ENCODE measurements around the gene JSRP1.

The JSRP1 gene

GRCh38 chr19:2273356-2274184, 17.4 kb upstream of the JSRP1 start:
- Histone ChIP-seq H3K27ac (peak overlapping the region; percentile 99), H3K4me3 (ENCODE audit: low read depth in 1 of 2, low read length in 1 of 2) (peak overlapping the region; percentile 94 to 99), H3K36me3 (peaks cover 74% of the 10 kb centered on the region), H3K9me3 (no peaks in the 10 kb centered on the region), H3K27me3 (no peaks in the 10 kb centered on the region), H3K4me1 (ENCODE audit: control insufficient read depth in 1 of 2, insufficient read depth in 1 of 2, low read depth in 1 of 2, low read length in 1 of 2) (peaks cover 64 to 71% of the 10 kb centered on the region in 2 experiments)
- peak; percentile 98 for TF ChIP-seq CTCF (IDR thresholded peaks at IDR 0.05)

DNA sequence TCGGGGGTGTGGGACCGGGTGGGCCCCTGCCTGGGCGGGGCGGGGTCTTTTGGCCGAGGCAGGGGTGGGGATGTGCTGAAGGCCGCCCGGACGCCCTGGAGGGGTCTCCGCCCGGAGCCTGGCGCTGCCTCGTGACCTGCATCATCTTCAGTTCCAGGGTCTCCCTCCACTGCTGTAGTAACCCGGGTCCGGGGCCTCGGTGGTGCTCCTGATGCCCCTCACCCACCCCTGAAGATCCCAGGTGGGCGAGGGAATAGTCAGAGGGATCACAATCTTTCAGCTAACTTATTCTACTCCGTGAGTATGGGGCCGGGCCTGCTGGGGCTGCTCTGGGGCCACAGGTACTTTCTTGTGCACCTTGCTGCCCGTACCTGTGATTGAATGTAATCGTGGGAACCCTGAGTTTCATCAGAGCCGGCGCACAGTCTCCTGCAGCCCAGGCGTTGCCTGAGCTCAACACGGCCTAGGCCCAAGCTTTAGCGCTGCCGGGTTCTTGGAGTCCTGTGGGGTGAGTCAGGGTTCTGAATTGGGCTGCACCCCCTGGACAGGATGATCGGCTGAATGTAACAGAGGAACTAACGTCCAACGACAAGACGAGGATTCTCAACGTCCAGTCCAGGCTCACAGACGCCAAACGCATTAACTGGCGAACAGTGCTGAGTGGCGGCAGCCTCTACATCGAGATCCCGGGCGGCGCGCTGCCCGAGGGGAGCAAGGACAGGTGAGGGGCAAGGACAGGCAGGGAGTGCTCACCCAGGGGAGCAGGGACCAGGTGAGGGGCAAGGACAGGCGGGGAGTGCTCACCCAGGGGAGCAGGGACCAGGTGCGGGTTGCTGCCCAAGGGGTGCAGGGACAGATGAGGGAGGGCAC, 15.3 kb upstream of the JSRP1 start:
- no peak for TF ChIP-seq CTCF (IDR thresholded peaks at IDR 0.05)
- H3K36me3 ChIP-seq, result peaks cover 53% of the 10 kb centered on the region
- peak overlapping the region; percentile 94 to 99 for H3K4me3 ChIP-seq (ENCODE audit: low read depth in 1 of 2, low read length in 1 of 2)
- no peaks in the 10 kb centered on the region for H3K9me3 ChIP-seq
- H3K27me3 ChIP-seq, result no peaks in the 10 kb centered on the region
- peak overlapping the region; percentile 99 for H3K27ac ChIP-seq
- peaks cover 74 to 76% of the 10 kb centered on the region in 2 experiments for H3K4me1 ChIP-seq (ENCODE audit: control insufficient read depth in 1 of 2, insufficient read depth in 1 of 2, low read depth in 1 of 2, low read length in 1 of 2)

- H3K4me3 ChIP-seq (ENCODE audit: low read depth in 1 of 2, low read length in 1 of 2), result peak overlapping the region; percentile 94 to 99
- H3K9me3 ChIP-seq, result no peaks in the 10 kb centered on the region
- H3K36me3 ChIP-seq, result peaks cover 45% of the 10 kb centered on the region
- H3K27me3 ChIP-seq, result no peaks in the 10 kb centered on the region
- TF ChIP-seq CTCF (IDR thresholded peaks at IDR 0.05), result peak; percentile 24
- peak overlapping the region; percentile 99 for H3K27ac ChIP-seq
- peaks cover 78% of the 10 kb centered on the region in 2 experiments for H3K4me1 ChIP-seq (ENCODE audit: control insufficient read depth in 1 of 2, insufficient read depth in 1 of 2, low read depth in 1 of 2, low read length in 1 of 2)
Measured at GRCh38 chr19:2270423-2271233, 14.4 kb upstream of the JSRP1 start.

- peaks cover 40% of the 10 kb centered on the region for H3K36me3 ChIP-seq
- peak overlapping the region; percentile 94 to 99 for H3K4me3 ChIP-seq (ENCODE audit: low read depth in 1 of 2, low read length in 1 of 2)
- peaks cover 78 to 79% of the 10 kb centered on the region in 2 experiments for H3K4me1 ChIP-seq (ENCODE audit: control insufficient read depth in 1 of 2, insufficient read depth in 1 of 2, low read depth in 1 of 2, low read length in 1 of 2)
- TF ChIP-seq CTCF (IDR thresholded peaks at IDR 0.05), result no peak
- H3K27ac ChIP-seq, result peak overlapping the region; percentile 99
- H3K27me3 ChIP-seq, result no peaks in the 10 kb centered on the region
- H3K9me3 ChIP-seq, result no peaks in the 10 kb centered on the region
Measured at GRCh38 chr19:2270157-2270422, 13.9 kb upstream of the JSRP1 start.

All from neutrophil (primary cell).